GM12892 (cell line): Measurements from ENCODE around the gene UFL1.
"Not testable (repeated sequence)": the region's sequence is repeated elsewhere in the genome, so short reads cannot be mapped to it uniquely, and the experiment has no call there.

ENCODE experiments used
- DNase-seq: peaks from one replicate; pipeline ENCODE4 v3.0.0; 2011; ENCODE audit not compliant: insufficient read length
- FAIRE-seq: peaks from 2 replicates; lab custom pipeline; 2011; peaks lifted over from hg19 to GRCh38; lab: Jason Lieb, UNC
- POLR2A ChIP-seq: IDR thresholded peaks from 2 replicates; pipeline ENCODE4 v1.6.1; 2011; ENCODE audit warnings: low read depth, low read length, control low read depth
- POLR2AphosphoS5 ChIP-seq: IDR thresholded peaks from 2 replicates; pipeline ENCODE4 v1.6.1; 2011; ENCODE audit warnings: low read depth, low read length, control low read depth
- TAF1 ChIP-seq: IDR thresholded peaks from 2 replicates; pipeline ENCODE4 v1.6.1; 2011; ENCODE audit warnings: low read depth, mild to moderate bottlenecking, control low read depth, low read length, borderline replicate concordance

The UFL1 gene

DNA sequence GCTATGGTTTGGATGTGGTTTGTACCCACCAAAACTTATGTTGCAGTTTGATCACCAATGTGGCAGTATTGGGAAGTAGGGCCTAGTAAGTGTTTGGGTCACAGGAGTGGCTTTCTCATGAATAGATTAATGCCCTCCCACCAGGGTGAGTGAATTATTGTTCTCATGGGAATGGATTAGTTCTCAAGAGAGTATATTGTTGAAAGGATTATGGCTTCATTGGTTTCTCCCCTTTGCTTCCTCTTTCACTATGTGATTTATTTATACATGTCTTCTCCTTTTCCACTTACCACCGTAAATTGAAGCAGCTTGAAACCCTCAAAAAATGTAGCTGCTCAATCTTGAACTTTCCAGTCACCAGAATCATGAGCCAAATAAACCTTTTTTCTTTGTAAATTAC is 10.8 kb downstream of the UFL1 start:
- FAIRE-seq (peak; percentile 77), DNase-seq (no peak)
- TF ChIP-seq POLR2A (no peak), TAF1 (no peak), POLR2AphosphoS5 (no peak)

DNA sequence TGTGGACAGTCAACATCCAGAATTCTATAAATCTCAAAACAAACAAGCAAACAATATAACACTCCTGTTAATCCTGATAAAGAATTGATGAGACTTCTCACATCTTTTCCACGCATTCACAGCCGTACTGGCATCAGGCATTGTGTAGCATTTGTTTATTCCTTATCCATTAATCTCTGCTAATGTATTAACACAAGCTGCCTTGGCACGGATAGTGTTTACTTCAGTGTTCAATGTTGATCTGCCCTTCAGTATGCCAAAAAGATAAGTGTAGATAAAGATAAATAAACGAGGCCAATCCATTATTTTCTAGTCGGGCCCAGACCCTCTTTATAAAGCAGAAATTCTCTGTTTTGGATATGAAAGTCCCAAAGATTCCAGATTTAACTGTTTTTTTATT is 16.1 kb downstream of the UFL1 start:
- DNase-seq (no peak), FAIRE-seq (peak; percentile 57)
- no peak for TF ChIP-seq POLR2A
- TF ChIP-seq TAF1 = no peak

DNA sequence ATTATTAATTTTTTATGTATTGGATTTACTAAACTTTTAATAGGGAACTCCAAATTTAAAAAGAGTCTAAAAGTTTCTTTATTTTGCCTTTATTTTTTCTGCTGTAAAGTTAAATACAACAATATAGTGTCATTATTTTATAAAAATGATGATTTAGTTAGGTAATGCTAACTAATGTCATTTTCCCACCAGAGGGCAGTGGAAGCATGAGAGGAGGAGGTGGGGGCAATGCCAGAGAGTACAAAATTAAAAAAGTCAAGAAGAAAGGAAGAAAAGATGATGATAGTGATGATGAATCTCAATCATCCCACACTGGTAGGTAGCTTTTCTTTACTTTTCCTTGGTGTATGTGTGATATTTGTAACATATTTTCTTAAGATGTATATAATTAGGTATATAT is 21.1 kb downstream of the UFL1 start:
- no peak for DNase-seq
- no peak for TF ChIP-seq POLR2A
- TF ChIP-seq TAF1 = no peak
- no peak for TF ChIP-seq POLR2AphosphoS5
- no peak for FAIRE-seq

DNA sequence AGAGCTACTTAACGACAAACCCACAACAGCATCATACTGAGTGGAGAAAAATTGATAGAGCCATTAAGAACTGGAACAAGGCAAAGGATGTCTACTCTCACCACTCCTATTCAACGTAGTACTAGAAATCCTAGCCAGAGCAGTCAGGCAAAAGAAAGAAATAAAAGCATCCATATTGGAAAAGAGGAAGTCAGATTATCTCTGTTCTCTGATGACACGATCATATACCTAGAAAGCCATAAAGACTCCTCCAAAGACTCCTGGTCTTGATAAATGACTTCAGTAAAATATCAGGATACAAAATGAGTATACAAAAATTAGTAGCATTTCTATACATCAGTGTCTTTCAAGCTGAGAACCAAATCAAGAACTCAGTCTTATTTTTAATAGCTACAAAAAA is 24.3 kb downstream of the UFL1 start:
- no peak for TF ChIP-seq POLR2AphosphoS5
- TF ChIP-seq POLR2A = no peak
- FAIRE-seq = no peak
- DNase-seq = no peak

DNA sequence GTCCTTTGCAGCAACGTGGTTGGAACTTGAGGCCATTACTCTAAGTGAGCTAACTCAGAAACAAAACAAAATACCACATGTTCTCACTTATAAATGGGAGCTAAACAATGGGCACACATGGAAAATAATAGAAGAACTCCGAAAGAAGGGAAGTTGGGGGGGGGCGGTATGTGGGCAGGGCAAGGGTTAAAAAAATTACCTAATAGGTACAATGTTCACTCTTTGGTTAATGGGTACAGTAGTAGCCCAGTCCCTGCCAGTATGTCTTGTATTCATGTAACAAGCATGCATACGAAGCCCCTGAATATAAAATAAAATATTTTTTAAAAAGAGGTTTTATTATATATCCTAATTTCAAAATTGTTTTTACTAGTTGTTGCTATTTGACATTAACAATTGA is 26.0 kb downstream of the UFL1 start:
- DNase-seq = no peak
- TF ChIP-seq POLR2AphosphoS5 (no peak), POLR2A (no peak), TAF1 (no peak)
- peak; percentile 5 for FAIRE-seq

DNA sequence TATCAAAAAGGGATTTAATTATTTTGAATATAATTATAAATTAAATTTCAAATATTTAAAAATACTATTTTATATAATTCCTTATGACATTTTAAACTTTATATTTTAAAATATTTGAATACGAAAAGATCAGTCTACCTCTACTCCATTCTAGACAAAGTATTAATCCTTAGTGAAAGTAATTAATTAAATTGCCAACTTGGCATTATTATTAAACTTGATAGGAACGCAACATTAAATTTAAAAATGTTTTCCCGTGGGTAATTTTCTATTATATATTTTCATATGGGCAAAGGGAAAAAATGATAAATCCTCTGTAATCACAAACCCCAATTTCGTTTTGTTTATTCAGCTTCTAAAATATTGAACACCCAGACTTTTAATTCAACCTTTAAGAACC is 33.0 kb downstream of the UFL1 start:
- no peak for FAIRE-seq
- TF ChIP-seq POLR2A (no peak), TAF1 (no peak), POLR2AphosphoS5 (no peak)
- no peak for DNase-seq

DNA sequence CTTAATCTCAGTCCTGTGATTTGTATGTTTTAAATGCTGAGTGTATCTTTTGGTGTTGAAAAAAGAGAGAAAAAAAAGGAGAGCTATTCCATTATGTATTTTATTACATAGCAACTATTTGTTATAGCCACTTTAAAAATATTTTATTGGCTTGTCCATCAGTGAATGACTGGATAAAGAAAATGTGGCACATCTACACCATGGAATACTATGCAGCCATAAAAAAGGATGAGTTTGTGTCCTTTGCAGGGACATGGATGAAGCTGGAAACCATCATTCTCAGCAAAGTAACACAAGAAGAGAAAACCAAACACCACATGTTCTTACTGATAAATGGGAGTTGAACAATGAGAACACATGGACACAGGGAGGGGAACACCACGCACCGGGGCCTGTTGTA is 38.1 kb downstream of the UFL1 start:
- FAIRE-seq, DNase-seq: not testable (repeated sequence)

DNA sequence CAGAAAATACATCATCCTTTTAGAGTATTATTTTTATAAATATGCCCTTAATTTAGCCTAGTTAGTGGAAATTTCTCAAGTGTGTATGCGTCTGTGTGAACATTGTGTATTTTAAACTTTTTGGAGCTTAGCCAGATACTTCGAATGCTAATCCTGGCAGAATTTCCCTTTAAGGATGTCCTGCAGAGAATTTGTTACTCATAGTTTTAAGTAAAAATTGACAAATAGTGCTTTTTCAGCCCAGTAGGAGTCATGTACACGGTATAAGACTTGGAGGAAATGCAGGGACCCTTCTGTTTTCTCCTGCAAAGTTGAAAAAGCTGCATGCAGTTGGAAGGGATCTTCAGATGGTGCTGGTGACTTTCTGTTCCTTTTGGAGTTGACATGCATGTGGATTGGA is 41.3 kb downstream of the UFL1 start, which contains the start of gene FHL5:
Gene FHL5 (plus strand): TSS at position 243 of the 400 bp plus-strand sequence. CDS start 40,486 bp downstream, outside the sequence.
- no peak for FAIRE-seq
- DNase-seq = no peak
- TF ChIP-seq POLR2A (no peak), POLR2AphosphoS5 (no peak), TAF1 (no peak)

DNA sequence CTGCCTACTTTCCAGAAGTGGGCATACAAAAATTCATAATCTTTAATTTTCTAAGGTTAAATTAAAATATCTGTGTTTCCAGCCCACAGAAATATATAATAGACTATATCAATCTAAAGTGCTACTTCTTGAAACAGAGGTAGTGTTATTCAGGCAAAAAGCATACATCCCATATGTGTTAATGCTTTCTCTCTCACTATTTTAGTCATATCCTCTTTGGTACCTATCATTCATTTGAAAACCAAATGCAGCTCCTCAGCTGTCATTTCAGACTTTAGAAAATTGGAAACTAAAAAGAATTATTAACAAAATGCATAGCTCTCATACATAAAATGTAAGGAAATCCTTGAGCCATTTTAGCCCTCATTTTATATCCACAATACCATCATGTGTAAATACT is 42.2 kb downstream of the UFL1 start:
- TF ChIP-seq POLR2A (no peak), TAF1 (no peak), POLR2AphosphoS5 (no peak)
- no peak for FAIRE-seq
- no peak for DNase-seq

DNA sequence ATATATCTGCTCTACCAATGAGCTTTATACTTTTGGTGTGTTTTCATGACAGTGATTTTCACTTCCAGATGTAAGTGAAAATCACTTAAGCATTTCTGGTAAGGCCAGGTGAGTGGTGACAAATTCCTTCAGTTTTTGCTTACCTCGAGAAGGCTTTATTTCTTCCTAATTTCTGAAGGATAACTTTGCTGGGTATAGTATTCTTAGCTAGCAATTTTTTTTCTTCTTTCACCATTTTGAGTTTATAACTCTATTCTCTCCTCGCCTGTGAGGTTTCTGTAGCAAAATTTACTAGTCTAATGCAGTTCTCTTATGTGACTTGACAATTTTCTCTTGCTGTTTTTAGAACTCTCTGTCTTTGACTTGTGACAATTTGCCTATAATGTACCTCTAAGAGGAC is 48.4 kb downstream of the UFL1 start:
- FAIRE-seq (no peak), DNase-seq (no peak)
- no peak for TF ChIP-seq POLR2A
- no peak for TF ChIP-seq TAF1
- no peak for TF ChIP-seq POLR2AphosphoS5

DNA sequence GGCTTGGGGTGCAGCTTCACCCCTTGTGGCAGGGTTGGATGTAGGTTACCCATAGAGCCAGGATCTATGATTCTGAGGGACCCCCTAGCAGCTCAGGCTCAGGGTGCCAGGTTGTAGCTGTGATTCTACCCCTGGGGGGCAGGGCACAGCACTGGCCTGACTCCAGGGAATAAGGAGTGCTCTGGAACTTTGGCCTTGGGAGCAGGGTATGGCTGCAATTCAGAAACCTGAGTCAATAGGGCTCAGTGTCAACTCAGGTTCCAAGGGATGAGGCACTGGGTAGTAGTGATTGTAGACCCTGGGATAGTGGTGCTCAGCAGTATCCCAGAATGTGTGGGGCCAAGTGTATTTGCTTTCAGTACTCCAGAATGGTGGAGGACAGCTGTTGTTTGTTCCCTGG is 49.9 kb downstream of the UFL1 start:
- FAIRE-seq = no peak
- no peak for DNase-seq
- TF ChIP-seq POLR2AphosphoS5 = no peak
- TF ChIP-seq POLR2A = no peak
- no peak for TF ChIP-seq TAF1

DNA sequence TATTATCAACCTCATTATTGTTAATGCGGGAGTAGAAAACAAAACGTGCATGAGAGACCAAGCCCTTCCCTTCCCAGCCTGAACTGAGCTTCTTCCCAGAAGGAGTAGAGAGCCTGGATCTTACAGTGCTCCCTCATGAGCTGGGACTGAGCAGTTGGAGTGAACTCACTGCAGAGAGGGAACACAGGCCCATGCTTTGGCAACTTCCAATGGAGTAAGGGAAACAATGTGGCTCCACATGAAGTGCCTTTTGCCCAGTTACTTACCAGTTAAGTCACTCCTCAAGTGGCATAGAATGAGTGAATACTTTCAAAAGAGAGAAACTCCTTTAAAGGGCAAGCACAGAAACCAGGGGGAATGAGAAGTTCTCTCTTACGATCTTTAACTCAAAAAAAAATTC is 53.8 kb downstream of the UFL1 start:
- DNase-seq (no peak), FAIRE-seq (no peak)

DNA sequence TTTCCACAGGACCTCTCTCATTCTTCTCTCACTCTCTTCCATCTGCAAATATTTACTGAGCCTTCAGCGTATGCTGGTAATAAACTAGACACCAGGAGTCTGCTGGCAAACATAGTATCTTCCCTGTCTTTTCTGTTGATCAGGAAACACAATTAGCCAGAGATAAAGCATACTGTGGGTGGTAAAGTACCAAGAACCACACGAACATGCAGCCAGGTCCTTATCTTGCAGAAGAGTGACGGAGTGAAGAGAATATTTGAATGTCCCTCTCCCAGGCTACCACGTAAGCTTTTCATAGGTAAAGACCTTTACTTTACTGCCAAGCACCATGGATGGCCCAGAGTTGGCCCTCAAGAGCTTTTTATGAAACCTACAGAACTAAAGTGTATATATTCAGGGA is 54.6 kb downstream of the UFL1 start:
- DNase-seq (no peak), FAIRE-seq (no peak)
- no peak for TF ChIP-seq POLR2A
- TF ChIP-seq POLR2AphosphoS5 = no peak

More for the DNA sequence above, 53.8 kb downstream of the UFL1 start:
- TF ChIP-seq TAF1 (no peak), POLR2AphosphoS5 (no peak), POLR2A (no peak)
